Psoas muscle (tissue), 8 donors: ENCODE results near the gene CDIP1. TPM values are rescaled to one million over a fixed set of nuclear protein-coding genes. Genes with fewer than 3 reads are reported as not detected.

Experiments
- ATAC-seq, 4 donors: fragments of 200-7000 bp; cut with Tn5 transposase; one replicate each; pipeline ENCODE4 v1.9.1; 2020; ENCODE audit warnings: moderate library complexity in 3 of 4, mild to moderate bottlenecking in 2 of 4
- DNase-seq, 2 donors: peaks; one replicate each; pipeline ENCODE4 v3.0.0-alpha.2; 2020
- H3K27ac ChIP-seq: fragments of 200-600 bp; one replicate; pipeline ENCODE4 v1.8.0; 2022
- H3K27me3 ChIP-seq, 3 donors: fragments of 200-600 bp in 1 of 3; one replicate each; pipeline versions ENCODE4 v1.6.1 to v1.8.0; 2013 to 2022; ENCODE audit warnings: low read length in 2 of 3, mild to moderate bottlenecking in 2 of 3, moderate library complexity in 1 of 3; ENCODE audit not compliant: insufficient read depth in 3 of 3
- H3K36me3 ChIP-seq, 2 donors: fragments of 200-600 bp in 1 of 2; one replicate each; pipeline versions ENCODE4 v1.6.1 to v1.8.0; 2013 to 2022; ENCODE audit warnings: low read depth in 1 of 2, mild to moderate bottlenecking in 1 of 2, moderate library complexity in 1 of 2; ENCODE audit not compliant: insufficient read depth in 1 of 2
- H3K4me1 ChIP-seq: fragments of 200-600 bp; one replicate; pipeline ENCODE4 v1.8.0; 2022
- H3K4me3 ChIP-seq: fragments of 200-600 bp; one replicate; pipeline ENCODE4 v1.8.0; 2022; ENCODE audit warnings: mild to moderate bottlenecking
- H3K9me3 ChIP-seq: fragments of 200-600 bp; one replicate; pipeline ENCODE4 v1.8.0; 2022
- WGBS, 3 donors: extraction: QIAGEN DNeasy Blood & Tissue Kit; methylation state at CpG; one replicate each; pipeline versions ENCODE4 v1.1.6 to v1.1.7; 2013; 5-methylcytosine and 5-hydroxymethylcytosine counted together
- intact Hi-C, 2 donors: fragments of 100-400 bp; cut with DNase I; formaldehyde crosslinking; loops; one replicate each; pipeline versions ENCODE4 v1.11.0 to v1.14.2; 2022
- polyA plus RNA-seq, 3 donors: library from polyadenylated mRNA; stranded (reverse); fragments of 200-250 nt; gene quantifications; one replicate each; pipeline ENCODE4 v1.2.3, GENCODE V29; 2013
- total RNA-seq, 4 donors: library from RNA; stranded (reverse); fragmentation: NEBNext Ultra II Directional in 2 of 4; extraction: Animal tissue kit (Norgen Biotek cat#: 25700) in 2 of 4; gene quantifications; one replicate each; pipeline versions ENCODE4 v1.2.1 to v1.2.4, GENCODE V29; 2021 to 2023
- TF ChIP-seq, protein P1 (sequence below): fragments of 200-600 bp; IDR thresholded peaks from one replicate; pipeline ENCODE4 v1.8.0; 2022; ENCODE audit warnings: antibody characterized with exemption
- donor health status: healthy with polysubstance abuse.
- donor health status: DM: no; HTN: no; CAD: no; lungs with moderate emphysema.
- donor health status: Bipolar disorder and iron deficiency.
- donor health status: healthy.
- donor health status: DM: yes; HTN: yes; CAD: no.
- donor health status: DM: no; HTN: no; CAD: no.
- donor health status: DM: no; HTN: no; CAD: no.
- donor health status: DM: yes; HTN: yes; CAD: no.

CDIP1 gene
- total and polyA plus RNA-seq, 7 donors = 18.7 to 51.8 (median 31.3) TPM

DNA sequence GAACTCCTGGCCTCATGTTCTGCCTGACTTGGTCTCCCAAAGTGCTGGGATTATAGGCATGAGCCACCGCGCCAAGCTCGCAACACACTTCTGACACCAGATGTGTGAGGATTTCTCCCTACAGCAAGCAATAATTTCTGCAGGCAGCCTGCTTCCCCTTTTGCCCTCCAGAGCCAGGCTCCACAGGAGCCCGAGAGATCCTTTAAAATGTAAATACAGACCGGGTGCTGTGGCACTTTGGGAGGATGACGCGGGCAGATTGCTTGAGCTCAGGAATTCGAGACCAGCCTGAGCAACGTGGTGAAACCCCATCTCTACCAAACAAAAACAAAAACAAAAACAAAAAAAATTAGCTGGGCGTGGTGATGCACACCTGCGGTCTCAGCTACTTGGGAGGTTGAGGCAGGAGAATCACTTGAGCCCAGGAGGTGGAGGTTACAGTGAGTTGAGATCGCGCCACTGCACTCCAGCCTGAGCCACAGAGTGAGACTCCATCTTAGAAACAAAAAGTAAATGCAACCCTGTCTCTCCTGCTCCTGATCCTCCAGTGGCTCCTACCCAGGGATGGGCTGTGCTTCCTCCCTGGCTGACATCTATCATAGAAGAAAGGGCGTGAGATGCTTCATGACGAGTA is 32.2 kb upstream of the CDIP1 start:
- DNase-seq = no peak
- WGBS, 3 donors = 79 to 80% (median 80%) methylated on average over 15 of the region's 15 CpGs
- intact Hi-C loops = no loop called here
- ATAC-seq = no peak
- H3K27me3 ChIP-seq = peaks cover 0 to 2% (median 0%) of the 10 kb centered on the region in 3 donors
- no peak overlapping the region for H3K27ac ChIP-seq
- TF ChIP-seq, protein P1, sequence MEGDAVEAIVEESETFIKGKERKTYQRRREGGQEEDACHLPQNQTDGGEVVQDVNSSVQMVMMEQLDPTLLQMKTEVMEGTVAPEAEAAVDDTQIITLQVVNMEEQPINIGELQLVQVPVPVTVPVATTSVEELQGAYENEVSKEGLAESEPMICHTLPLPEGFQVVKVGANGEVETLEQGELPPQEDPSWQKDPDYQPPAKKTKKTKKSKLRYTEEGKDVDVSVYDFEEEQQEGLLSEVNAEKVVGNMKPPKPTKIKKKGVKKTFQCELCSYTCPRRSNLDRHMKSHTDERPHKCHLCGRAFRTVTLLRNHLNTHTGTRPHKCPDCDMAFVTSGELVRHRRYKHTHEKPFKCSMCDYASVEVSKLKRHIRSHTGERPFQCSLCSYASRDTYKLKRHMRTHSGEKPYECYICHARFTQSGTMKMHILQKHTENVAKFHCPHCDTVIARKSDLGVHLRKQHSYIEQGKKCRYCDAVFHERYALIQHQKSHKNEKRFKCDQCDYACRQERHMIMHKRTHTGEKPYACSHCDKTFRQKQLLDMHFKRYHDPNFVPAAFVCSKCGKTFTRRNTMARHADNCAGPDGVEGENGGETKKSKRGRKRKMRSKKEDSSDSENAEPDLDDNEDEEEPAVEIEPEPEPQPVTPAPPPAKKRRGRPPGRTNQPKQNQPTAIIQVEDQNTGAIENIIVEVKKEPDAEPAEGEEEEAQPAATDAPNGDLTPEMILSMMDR = no peak
- H3K4me3 ChIP-seq = no peak overlapping the region
- H3K9me3 ChIP-seq = no peaks in the 10 kb centered on the region
- H3K4me1 ChIP-seq = no peaks in the 10 kb centered on the region
- H3K36me3 ChIP-seq = no peaks in the 10 kb centered on the region

DNA sequence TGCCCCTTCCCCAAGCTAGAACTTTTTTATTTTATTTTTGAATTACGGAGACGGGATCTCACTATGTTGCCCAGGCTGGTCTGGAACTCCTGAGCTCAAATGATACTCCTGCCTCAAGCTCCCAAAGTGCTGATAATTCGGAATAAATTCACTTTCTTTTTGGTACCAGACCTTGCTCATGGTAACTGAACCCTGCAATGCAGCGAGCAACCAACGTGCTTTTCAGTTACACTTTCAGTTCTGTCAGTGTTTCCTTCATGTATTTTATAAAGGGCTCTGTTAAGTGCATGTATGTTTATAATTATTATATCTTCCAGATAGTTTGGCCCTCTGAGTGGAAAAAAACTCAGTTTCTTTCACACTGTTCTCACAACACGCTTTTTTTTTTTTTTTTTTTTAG is 31.5 kb upstream of the CDIP1 start:
- no peaks in the 10 kb centered on the region for H3K4me1 ChIP-seq
- DNase-seq (no peak), ATAC-seq (no peak)
- intact Hi-C loops = no loop called here
- H3K27ac ChIP-seq = no peak overlapping the region
- H3K9me3 ChIP-seq = no peaks in the 10 kb centered on the region
- no peaks in the 10 kb centered on the region for H3K36me3 ChIP-seq
- 77 to 87% (median 79%) methylated on average over 6 of the region's 6 CpGs for WGBS, 3 donors
- TF ChIP-seq, protein P1 = no peak
- H3K27me3 ChIP-seq = peaks cover 0 to 2% (median 0%) of the 10 kb centered on the region in 3 donors
- H3K4me3 ChIP-seq = no peak overlapping the region

DNA sequence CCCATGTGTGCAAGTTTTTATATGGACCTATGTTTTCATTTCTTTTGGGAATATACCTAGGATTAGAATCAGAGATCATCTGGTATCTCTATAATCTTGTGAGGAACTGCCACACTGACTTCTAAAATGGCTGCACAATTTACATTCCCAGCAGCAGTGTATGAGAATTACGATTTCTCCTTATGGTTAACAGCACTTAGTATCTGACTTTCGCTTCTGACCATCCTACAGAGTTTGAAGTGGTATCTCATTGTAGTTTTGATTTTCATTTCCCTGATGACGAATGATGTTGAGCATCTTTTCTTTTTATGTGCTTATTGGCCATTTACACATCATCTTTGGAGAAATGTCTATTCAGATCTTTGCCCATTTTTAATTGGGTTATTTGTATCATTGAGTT is 27.6 kb upstream of the CDIP1 start:
- ATAC-seq (no peak), DNase-seq (no peak)
- 84 to 88% (median 84%) methylated on average over 3 of the region's 3 CpGs for WGBS, 3 donors
- H3K4me3 ChIP-seq = no peak overlapping the region
- peaks cover 0 to 2% (median 0%) of the 10 kb centered on the region in 3 donors for H3K27me3 ChIP-seq
- H3K36me3 ChIP-seq = no peaks in the 10 kb centered on the region
- intact Hi-C loops = no loop called here
- H3K4me1 ChIP-seq = no peaks in the 10 kb centered on the region
- TF ChIP-seq, protein P1 = no peak
- H3K9me3 ChIP-seq = no peaks in the 10 kb centered on the region
- no peak overlapping the region for H3K27ac ChIP-seq

DNA sequence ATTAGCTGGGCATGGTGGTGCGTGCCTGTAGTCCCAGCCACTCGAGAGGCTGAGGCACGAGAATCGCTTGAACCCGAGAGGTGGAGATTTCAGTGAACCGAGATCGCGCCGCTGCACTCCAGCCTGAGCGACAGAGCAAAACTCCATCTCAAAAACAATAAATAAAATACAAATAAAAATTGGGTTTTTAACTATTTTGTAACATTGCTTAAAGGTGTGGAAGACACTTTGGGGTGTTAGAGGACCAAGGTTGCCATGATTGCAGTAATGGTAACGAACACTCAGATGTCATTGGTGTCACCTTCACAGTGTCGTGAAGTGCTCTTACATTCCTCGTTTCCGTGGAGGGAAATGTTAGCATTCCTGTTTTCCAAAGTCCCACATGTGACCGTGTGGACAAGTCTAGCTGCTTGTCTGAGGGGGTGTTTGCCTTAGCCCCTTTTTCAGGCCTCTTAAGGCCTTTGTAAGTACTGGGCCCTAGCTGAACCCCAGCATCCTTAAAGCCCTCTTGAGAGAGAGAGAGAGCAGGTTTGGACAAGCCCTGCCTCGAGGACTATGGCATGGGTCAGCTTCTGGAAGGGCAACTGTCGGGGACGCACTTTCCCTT is 26.2 kb upstream of the CDIP1 start:
- WGBS, 3 donors = 83 to 84% (median 83%) methylated on average over 18 of the region's 18 CpGs
- H3K4me1 ChIP-seq = no peaks in the 10 kb centered on the region
- ATAC-seq (no peak), DNase-seq (no peak)
- intact Hi-C loops = no loop called here
- H3K36me3 ChIP-seq = no peaks in the 10 kb centered on the region
- TF ChIP-seq, protein P1 = no peak
- no peaks in the 10 kb centered on the region for H3K9me3 ChIP-seq
- no peak overlapping the region for H3K4me3 ChIP-seq
- no peaks in the 10 kb centered on the region for H3K27me3 ChIP-seq
- H3K27ac ChIP-seq = no peak overlapping the region

DNA sequence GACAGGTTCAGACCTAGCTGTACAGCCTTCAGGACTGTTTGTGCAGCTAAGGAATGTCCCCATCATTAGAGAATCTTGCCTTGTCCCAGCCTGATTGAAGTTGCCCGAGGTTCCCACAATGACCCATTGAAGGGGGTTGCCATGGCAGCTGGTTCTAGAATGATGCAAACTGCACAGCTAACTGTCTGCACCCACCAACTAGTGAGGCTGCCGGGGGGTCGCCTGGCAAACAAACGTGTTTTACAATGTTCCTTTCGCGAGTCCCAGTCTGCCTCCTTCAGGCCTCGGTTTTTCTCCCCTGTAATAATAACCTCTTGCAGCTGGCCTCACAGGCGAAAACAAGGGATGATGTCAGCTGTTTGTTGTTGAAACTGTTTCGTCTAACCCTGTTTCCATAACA is 23.0 kb upstream of the CDIP1 start:
- Histone ChIP-seq H3K27ac (no peak overlapping the region), H3K9me3 (no peaks in the 10 kb centered on the region), H3K36me3 (no peaks in the 10 kb centered on the region), H3K27me3 (no peaks in the 10 kb centered on the region), H3K4me1 (no peaks in the 10 kb centered on the region), H3K4me3 (no peak overlapping the region)
- ATAC-seq = no peak
- DNase-seq = no peak
- intact Hi-C loops = no loop called here
- WGBS, 3 donors = 33 to 41% (median 39%) methylated on average over 9 of the region's 9 CpGs
- TF ChIP-seq, protein P1 = no peak
